HEK293 (cell line): ENCODE measurements around the gene TCHP.

Source experiments
- KLF1 ChIP-seq: fragments of 450-650 bp; formaldehyde crosslinking; IDR thresholded peaks from 2 replicates; pipeline ENCODE4 v1.5.1; 2016; ENCODE audit warnings: missing biosample characterization, missing genetic modification characterization
- KLF16 ChIP-seq: fragments of 450-650 bp; formaldehyde crosslinking; IDR thresholded peaks from 2 replicates; pipeline ENCODE4 v1.5.1; 2017; ENCODE audit warnings: missing biosample characterization, missing genetic modification characterization
- KLF17 ChIP-seq: fragments of 450-650 bp; formaldehyde crosslinking; IDR thresholded peaks from 2 replicates; pipeline ENCODE4 v1.5.1; 2016; ENCODE audit warnings: missing biosample characterization, missing genetic modification characterization
- KLF8 ChIP-seq: fragments of 450-650 bp; formaldehyde crosslinking; IDR thresholded peaks from 2 replicates; pipeline ENCODE4 v1.5.1; 2016; ENCODE audit warnings: missing biosample characterization, missing genetic modification characterization
- OSR2 ChIP-seq: fragments of 450-650 bp; formaldehyde crosslinking; IDR thresholded peaks from 2 replicates; pipeline ENCODE4 v1.5.1; 2016; ENCODE audit warnings: missing biosample characterization, missing genetic modification characterization
- OVOL3 ChIP-seq: fragments of 450-650 bp; formaldehyde crosslinking; IDR thresholded peaks from 2 replicates; pipeline ENCODE4 v1.5.1; 2016; ENCODE audit warnings: missing biosample characterization, missing genetic modification characterization
- SALL2 ChIP-seq: fragments of 450-650 bp; formaldehyde crosslinking; IDR thresholded peaks from 2 replicates; pipeline ENCODE4 v1.5.0; 2017; ENCODE audit warnings: missing biosample characterization, mild to moderate bottlenecking, missing genetic modification characterization, borderline replicate concordance
- ZBTB17 ChIP-seq: fragments of 450-650 bp; formaldehyde crosslinking; IDR thresholded peaks from 2 replicates; pipeline ENCODE4 v1.5.1; 2016; ENCODE audit warnings: missing biosample characterization, missing genetic modification characterization
- ZBTB21 ChIP-seq: fragments of 450-650 bp; formaldehyde crosslinking; IDR thresholded peaks from 2 replicates; pipeline ENCODE4 v1.5.1; 2017; ENCODE audit warnings: missing biosample characterization, missing genetic modification characterization
- ZBTB6 ChIP-seq: fragments of 450-650 bp; formaldehyde crosslinking; IDR thresholded peaks from 2 replicates; pipeline ENCODE4 v1.5.1; 2017; ENCODE audit warnings: missing biosample characterization, missing genetic modification characterization
- ZFHX2 ChIP-seq: fragments of 450-650 bp; formaldehyde crosslinking; conservative IDR thresholded peaks from 2 replicates; pipeline ENCODE4 v1.5.1; 2016; ENCODE audit warnings: missing biosample characterization, missing genetic modification characterization
- ZNF2 ChIP-seq: fragments of 450-650 bp; formaldehyde crosslinking; IDR thresholded peaks from 2 replicates; pipeline ENCODE4 v1.5.1; 2016; ENCODE audit warnings: missing biosample characterization, missing genetic modification characterization
- ZNF280C ChIP-seq: fragments of 450-650 bp; formaldehyde crosslinking; IDR thresholded peaks from 2 replicates; pipeline ENCODE4 v1.5.1; 2016; ENCODE audit warnings: missing biosample characterization, missing genetic modification characterization
- ZNF302 ChIP-seq: fragments of 450-650 bp; formaldehyde crosslinking; IDR thresholded peaks from 2 replicates; pipeline ENCODE4 v1.5.1; 2016; ENCODE audit warnings: missing biosample characterization, missing genetic modification characterization, low read depth
- ZNF324 ChIP-seq: fragments of 450-650 bp; formaldehyde crosslinking; IDR thresholded peaks from 2 replicates; pipeline ENCODE4 v1.5.1; 2016; ENCODE audit warnings: missing biosample characterization, missing genetic modification characterization
- ZNF354C ChIP-seq: fragments of 450-650 bp; formaldehyde crosslinking; IDR thresholded peaks from 2 replicates; pipeline ENCODE4 v1.5.1; 2016; ENCODE audit warnings: missing biosample characterization, missing genetic modification characterization, low read depth, borderline replicate concordance
- ZNF501 ChIP-seq: fragments of 450-650 bp; formaldehyde crosslinking; IDR thresholded peaks from 2 replicates; pipeline ENCODE4 v1.5.1; 2016; ENCODE audit warnings: missing biosample characterization, missing genetic modification characterization
- ZNF510 ChIP-seq: fragments of 450-650 bp; formaldehyde crosslinking; IDR thresholded peaks from 2 replicates; pipeline ENCODE4 v1.5.1; 2018; ENCODE audit warnings: mild to moderate bottlenecking, missing genetic modification characterization, missing biosample characterization; ENCODE audit not compliant: insufficient replicate concordance
- ZNF529 ChIP-seq: fragments of 450-650 bp; formaldehyde crosslinking; IDR thresholded peaks from 2 replicates; pipeline ENCODE4 v1.5.1; 2017; ENCODE audit warnings: missing genetic modification characterization, missing biosample characterization; ENCODE audit not compliant: insufficient replicate concordance
- ZNF530 ChIP-seq: fragments of 450-650 bp; formaldehyde crosslinking; IDR thresholded peaks from 2 replicates; pipeline ENCODE4 v1.5.1; 2016; ENCODE audit warnings: low read depth, missing biosample characterization, missing genetic modification characterization
- ZNF626 ChIP-seq: fragments of 450-650 bp; sonication (Bioruptor Pico); formaldehyde crosslinking; IDR thresholded peaks from 2 replicates; pipeline ENCODE4 v1.5.1; 2018; ENCODE audit warnings: missing biosample characterization, missing genetic modification characterization, inconsistent platforms
- ZNF654 ChIP-seq: fragments of 450-650 bp; formaldehyde crosslinking; IDR thresholded peaks from 2 replicates; pipeline ENCODE4 v1.5.1; 2016; ENCODE audit warnings: low read depth, missing biosample characterization, missing genetic modification characterization
- ZNF660 ChIP-seq: fragments of 450-650 bp; IDR thresholded peaks from 2 replicates; pipeline ENCODE4 v1.5.1; 2018; ENCODE audit warnings: missing biosample characterization, mild to moderate bottlenecking, missing genetic modification characterization
- ZNF670 ChIP-seq: fragments of 450-650 bp; formaldehyde crosslinking; IDR thresholded peaks from 2 replicates; pipeline ENCODE4 v1.5.1; 2016; ENCODE audit warnings: missing biosample characterization, missing genetic modification characterization, low read depth
- ZNF791 ChIP-seq: fragments of 450-650 bp; formaldehyde crosslinking; IDR thresholded peaks from 2 replicates; pipeline ENCODE4 v1.5.1; 2016; ENCODE audit warnings: missing biosample characterization, missing genetic modification characterization
- ZSCAN23 ChIP-seq: fragments of 450-650 bp; formaldehyde crosslinking; IDR thresholded peaks from 2 replicates; pipeline ENCODE4 v1.5.1; 2016; ENCODE audit warnings: missing biosample characterization, missing genetic modification characterization
- ZXDB ChIP-seq: fragments of 450-650 bp; formaldehyde crosslinking; IDR thresholded peaks from 2 replicates; pipeline ENCODE4 v1.5.1; 2016; ENCODE audit warnings: missing biosample characterization, missing genetic modification characterization
- TF ChIP-seq, protein P1 (sequence below): fragments of 450-650 bp; formaldehyde crosslinking; IDR thresholded peaks from 2 replicates; pipeline ENCODE4 v1.5.1; 2016; ENCODE audit warnings: missing biosample characterization, missing genetic modification characterization
- TF ChIP-seq, protein P2 (sequence below): fragments of 450-650 bp; formaldehyde crosslinking; IDR thresholded peaks from 2 replicates; pipeline ENCODE4 v1.5.1; 2016; ENCODE audit warnings: missing biosample characterization, missing genetic modification characterization
- TF ChIP-seq, protein P3 (sequence below): fragments of 450-650 bp; formaldehyde crosslinking; IDR thresholded peaks from 2 replicates; pipeline ENCODE4 v1.5.1; 2016; ENCODE audit warnings: missing biosample characterization, missing genetic modification characterization
- TF ChIP-seq, protein P4 (sequence below): fragments of 450-650 bp; formaldehyde crosslinking; optimal IDR thresholded peaks from 2 replicates; pipeline ENCODE3; 2016; ENCODE audit warnings: missing biosample characterization, mild to moderate bottlenecking, missing genetic modification characterization

TCHP gene

DNA sequence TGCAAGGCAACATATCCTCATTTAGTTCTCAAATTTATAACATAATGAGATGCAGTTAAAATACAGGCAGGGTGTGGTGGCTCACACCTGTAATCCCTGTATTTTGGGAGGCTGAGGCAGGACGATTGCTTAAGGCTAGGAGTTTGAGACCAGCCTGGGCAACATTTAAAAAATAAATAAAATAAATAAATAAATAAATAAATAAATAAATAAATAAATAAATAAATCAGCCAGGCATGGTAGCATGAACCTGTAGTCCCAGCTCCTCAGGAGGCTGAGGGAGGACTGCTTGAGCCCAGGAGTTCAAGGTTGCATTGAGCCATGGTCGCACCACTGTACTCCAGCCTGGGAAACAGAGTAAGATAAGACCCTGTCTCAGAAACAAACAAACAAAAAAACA lies 39.4 kb downstream of the TCHP start (continued):
- TF ChIP-seq, protein P1, sequence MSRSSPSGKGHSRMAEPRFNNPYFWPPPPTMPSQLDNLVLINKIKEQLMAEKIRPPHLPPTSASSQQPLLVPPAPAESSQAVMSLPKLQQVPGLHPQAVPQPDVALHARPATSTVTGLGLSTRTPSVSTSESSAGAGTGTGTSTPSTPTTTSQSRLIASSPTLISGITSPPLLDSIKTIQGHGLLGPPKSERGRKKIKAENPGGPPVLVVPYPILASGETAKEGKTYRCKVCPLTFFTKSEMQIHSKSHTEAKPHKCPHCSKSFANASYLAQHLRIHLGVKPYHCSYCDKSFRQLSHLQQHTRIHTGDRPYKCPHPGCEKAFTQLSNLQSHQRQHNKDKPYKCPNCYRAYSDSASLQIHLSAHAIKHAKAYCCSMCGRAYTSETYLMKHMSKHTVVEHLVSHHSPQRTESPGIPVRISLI (tag by site-specific recombination): no peak
- TF ChIP-seq ZNF791: peak; percentile 69; the same call in 1 of the 2 replicates
- no peak for TF ChIP-seq ZNF280C (tag by site-specific recombination)
- no peak for TF ChIP-seq ZNF324 (tag by site-specific recombination)
- no peak for TF ChIP-seq ZNF302 (tag by site-specific recombination)
- peak; percentile 91 for TF ChIP-seq ZNF510
- no peak for TF ChIP-seq ZBTB17 (tag by site-specific recombination)
- TF ChIP-seq ZBTB21 (tag by site-specific recombination): peak; percentile 72
- TF ChIP-seq, protein P2, sequence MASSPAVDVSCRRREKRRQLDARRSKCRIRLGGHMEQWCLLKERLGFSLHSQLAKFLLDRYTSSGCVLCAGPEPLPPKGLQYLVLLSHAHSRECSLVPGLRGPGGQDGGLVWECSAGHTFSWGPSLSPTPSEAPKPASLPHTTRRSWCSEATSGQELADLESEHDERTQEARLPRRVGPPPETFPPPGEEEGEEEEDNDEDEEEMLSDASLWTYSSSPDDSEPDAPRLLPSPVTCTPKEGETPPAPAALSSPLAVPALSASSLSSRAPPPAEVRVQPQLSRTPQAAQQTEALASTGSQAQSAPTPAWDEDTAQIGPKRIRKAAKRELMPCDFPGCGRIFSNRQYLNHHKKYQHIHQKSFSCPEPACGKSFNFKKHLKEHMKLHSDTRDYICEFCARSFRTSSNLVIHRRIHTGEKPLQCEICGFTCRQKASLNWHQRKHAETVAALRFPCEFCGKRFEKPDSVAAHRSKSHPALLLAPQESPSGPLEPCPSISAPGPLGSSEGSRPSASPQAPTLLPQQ (tag by site-specific recombination): no peak
- no peak for TF ChIP-seq ZSCAN23 (tag by site-specific recombination)
- TF ChIP-seq SALL2: no peak
- no peak for TF ChIP-seq ZNF626 (tag by site-specific recombination)
- no peak for TF ChIP-seq ZNF660 (tag by site-specific recombination)
- TF ChIP-seq KLF1 (tag by site-specific recombination): no peak
- peak; percentile 68 for TF ChIP-seq ZNF529 (tag by site-specific recombination)
- peak; percentile 50 for TF ChIP-seq ZNF654 (tag by site-specific recombination)
- no peak for TF ChIP-seq ZNF2 (tag by site-specific recombination)
- 0 out of 2 replicates have a peak, but pooled peaks have one; percentile 63 for TF ChIP-seq ZNF354C (tag by site-specific recombination)
- TF ChIP-seq ZNF501 (tag by site-specific recombination): 0 out of 2 replicates have a peak, but pooled peaks have one; percentile 67
- TF ChIP-seq, protein P3, sequence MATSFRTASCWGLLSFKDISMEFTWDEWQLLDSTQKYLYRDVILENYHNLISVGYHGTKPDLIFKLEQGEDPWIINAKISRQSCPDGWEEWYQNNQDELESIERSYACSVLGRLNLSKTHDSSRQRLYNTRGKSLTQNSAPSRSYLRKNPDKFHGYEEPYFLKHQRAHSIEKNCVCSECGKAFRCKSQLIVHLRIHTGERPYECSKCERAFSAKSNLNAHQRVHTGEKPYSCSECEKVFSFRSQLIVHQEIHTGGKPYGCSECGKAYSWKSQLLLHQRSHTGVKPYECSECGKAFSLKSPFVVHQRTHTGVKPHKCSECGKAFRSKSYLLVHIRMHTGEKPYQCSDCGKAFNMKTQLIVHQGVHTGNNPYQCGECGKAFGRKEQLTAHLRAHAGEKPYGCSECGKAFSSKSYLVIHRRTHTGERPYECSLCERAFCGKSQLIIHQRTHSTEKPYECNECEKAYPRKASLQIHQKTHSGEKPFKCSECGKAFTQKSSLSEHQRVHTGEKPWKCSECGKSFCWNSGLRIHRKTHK (tag by site-specific recombination): no peak
- no peak for TF ChIP-seq OSR2 (tag by site-specific recombination)
- TF ChIP-seq, protein P4, sequence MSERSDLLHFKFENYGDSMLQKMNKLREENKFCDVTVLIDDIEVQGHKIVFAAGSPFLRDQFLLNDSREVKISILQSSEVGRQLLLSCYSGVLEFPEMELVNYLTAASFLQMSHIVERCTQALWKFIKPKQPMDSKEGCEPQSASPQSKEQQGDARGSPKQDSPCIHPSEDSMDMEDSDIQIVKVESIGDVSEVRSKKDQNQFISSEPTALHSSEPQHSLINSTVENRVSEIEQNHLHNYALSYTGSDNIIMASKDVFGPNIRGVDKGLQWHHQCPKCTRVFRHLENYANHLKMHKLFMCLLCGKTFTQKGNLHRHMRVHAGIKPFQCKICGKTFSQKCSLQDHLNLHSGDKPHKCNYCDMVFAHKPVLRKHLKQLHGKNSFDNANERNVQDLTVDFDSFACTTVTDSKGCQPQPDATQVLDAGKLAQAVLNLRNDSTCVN: no peak
- TF ChIP-seq KLF17: no peak
- TF ChIP-seq ZFHX2 (tag by site-specific recombination): no peak
- no peak for TF ChIP-seq KLF8
- no peak; the same call in 1 of the 2 replicates for TF ChIP-seq OVOL3 (tag by site-specific recombination)
- no peak for TF ChIP-seq ZBTB6 (tag by site-specific recombination)
- TF ChIP-seq ZNF530 (tag by site-specific recombination): peak; percentile 42; the same call in 1 of the 2 replicates
- peak; percentile 84 for TF ChIP-seq ZXDB (tag by site-specific recombination)
- TF ChIP-seq ZNF670: no peak
- no peak for TF ChIP-seq KLF16 (tag by site-specific recombination)
